K562 (cell line): ENCODE measurements around the gene COL11A2. TPM values are rescaled to one million over a fixed set of nuclear protein-coding genes. Genes with fewer than 3 reads are reported as not detected.

Experiments
- ATAC-seq: fragments of 200-7000 bp; cut with Tn5 transposase; 3 replicates; pipeline ENCODE4 v1.9.1; 2020; ENCODE audit warnings: moderate library complexity
- BruUV-seq: library from RNA; stranded (reverse); fragments of 400-500 nt; replicated peaks from 2 replicates; lab custom pipeline; 2021; lab: Mats Ljungman, UMichigan
- CTCF ChIA-PET: fragments of 300-600 bp; formaldehyde crosslinking; extraction: SDS; loops from one replicate; lab custom pipeline; 2021; ENCODE audit warnings: low intra/inter-chr PET ratio; lab: Yijun Ruan, JAX
- POLR2A ChIA-PET: fragments of 300-600, 350-650 bp; sonication (Branson Sonifier 250); formaldehyde crosslinking; extraction: SDS; loops from one replicate; lab custom pipeline; 2021; ENCODE audit warnings: antibody characterized with exemption, inconsistent platforms; lab: Yijun Ruan, JAX
- DNase-seq, 4 experiments: peaks; one replicate each; pipeline versions ENCODE4 v3.0.0 to v3.0.0-alpha.2; 2011 to 2018; ENCODE audit warnings: low spot score in 3 of 4, mixed read lengths in 3 of 4; ENCODE audit errors: extremely low read depth in 1 of 4
- FAIRE-seq: peaks from 2 replicates; lab custom pipeline; 2011; peaks lifted over from hg19 to GRCh38; lab: Jason Lieb, UNC
- H2AFZ ChIP-seq: 2 replicates; pipeline ENCODE4 v1.6.0; 2011; ENCODE audit warnings: low read depth, low read length, control low read depth, inconsistent platforms
- H3K27ac ChIP-seq: fragments of 200-600 bp; 3 replicates; pipeline ENCODE4 v1.8.0; 2011; ENCODE audit warnings: low read depth, mild to moderate bottlenecking, control low read depth, inconsistent platforms, low read length, moderate library complexity, mixed read lengths; ENCODE audit errors: extremely low read depth
- H3K27me3 ChIP-seq, 2 experiments: fragments of 300-600 bp in 1 of 2; 2 replicates in 1 of 2; 3 replicates in 1 of 2; pipeline versions ENCODE4 v1.6.0 to v1.8.0; 2011; ENCODE audit warnings: inconsistent platforms in 2 of 2, low read length in 2 of 2, mild to moderate bottlenecking in 1 of 2, mixed read lengths in 1 of 2, moderate library complexity in 1 of 2; ENCODE audit not compliant: control insufficient read depth in 2 of 2, insufficient read depth in 2 of 2
- H3K36me3 ChIP-seq: fragments of 300-600 bp; 3 replicates; pipeline ENCODE4 v1.8.0; 2011; ENCODE audit warnings: mild to moderate bottlenecking, low read length, inconsistent platforms; ENCODE audit not compliant: control insufficient read depth, insufficient read depth
- H3K4me1 ChIP-seq, 2 experiments: fragments of 200-600 bp in 1 of 2; replicated peaks in 1 of 2; 2 replicates in 1 of 2; 3 replicates in 1 of 2; pipeline versions ENCODE4 v1.5.1 to v1.8.0; 2011; ENCODE audit warnings: inconsistent platforms in 2 of 2, low read length in 2 of 2, mild to moderate bottlenecking in 1 of 2, mixed read lengths in 1 of 2, moderate library complexity in 1 of 2; ENCODE audit not compliant: control insufficient read depth in 2 of 2, insufficient read depth in 2 of 2
- H3K4me2 ChIP-seq: 2 replicates; pipeline ENCODE4 v1.6.1; 2011; ENCODE audit warnings: low read length, control low read depth, inconsistent platforms, mixed read lengths; ENCODE audit not compliant: insufficient read depth
- H3K4me3 ChIP-seq: fragments of 200-600 bp; sonication (generic), shearing (Covaris generic); 2 replicates; pipeline ENCODE4 v1.5.1; 2016; ENCODE audit warnings: control low read depth, inconsistent platforms
- H3K79me2 ChIP-seq: fragments of 200-600 bp; 3 replicates; pipeline ENCODE4 v1.8.0; 2011; ENCODE audit warnings: low read length, inconsistent platforms; ENCODE audit not compliant: control insufficient read depth, insufficient read depth
- H3K9ac ChIP-seq, 2 experiments: 2 replicates each; pipeline versions ENCODE4 v1.6.0 to v1.6.1; 2011; ENCODE audit warnings: low read depth in 2 of 2, low read length in 2 of 2, control low read depth in 1 of 2, inconsistent platforms in 1 of 2, mild to moderate bottlenecking in 1 of 2, mixed read lengths in 1 of 2; ENCODE audit not compliant: insufficient read depth in 1 of 2
- H3K9me1 ChIP-seq: one replicate; pipeline ENCODE4 v1.6.0; 2011; ENCODE audit warnings: inconsistent platforms, mild to moderate bottlenecking, low read length, moderate library complexity; ENCODE audit not compliant: control insufficient read depth, insufficient read depth
- H3K9me3 ChIP-seq: replicated peaks from 2 replicates; pipeline ENCODE4 v1.5.1; 2011; ENCODE audit warnings: low read depth, low read length, inconsistent platforms; ENCODE audit not compliant: control insufficient read depth, insufficient read depth
- H4K20me1 ChIP-seq: replicated peaks from 2 replicates; pipeline ENCODE4 v1.6.1; 2011; ENCODE audit warnings: low read length, inconsistent platforms, mixed read lengths; ENCODE audit not compliant: control insufficient read depth, insufficient read depth
- ARID3B ChIP-seq: fragments of 250-450 bp; sonication (Bioruptor Pico); IDR thresholded peaks from 2 replicates; pipeline ENCODE4 v1.4.0; 2020; ENCODE audit warnings: borderline replicate concordance
- CBFA2T3 ChIP-seq: fragments of 450-650 bp; IDR thresholded peaks from 2 replicates; pipeline ENCODE4 v1.6.1; 2017
- CCAR2 ChIP-seq: fragments of 200-400 bp; formaldehyde crosslinking; IDR thresholded peaks from 2 replicates; pipeline ENCODE4 v1.6.1; 2017; ENCODE audit warnings: mild to moderate bottlenecking, low read depth, low read length
- MAFK ChIP-seq: IDR thresholded peaks from 2 replicates; pipeline ENCODE4 v1.6.1; 2011; ENCODE audit warnings: low read length, improper control_type of control experiment
- PCBP1 ChIP-seq: fragments of 200-400 bp; formaldehyde crosslinking; IDR thresholded peaks from 2 replicates; pipeline ENCODE4 v1.6.1; 2018; ENCODE audit warnings: mild to moderate bottlenecking, low read depth, low read length; ENCODE audit not compliant: poor library complexity, severe bottlenecking
- RFX1 ChIP-seq: fragments of 450-650 bp; IDR thresholded peaks from 2 replicates; pipeline ENCODE4 v1.6.1; 2016; ENCODE audit warnings: mild to moderate bottlenecking, moderate library complexity
- SMARCC2 ChIP-seq: fragments of 450-650 bp; IDR thresholded peaks from 2 replicates; pipeline ENCODE4 v1.6.1; 2017; ENCODE audit warnings: antibody characterized with exemption, moderate library complexity, mild to moderate bottlenecking, low read depth
- SRSF9 ChIP-seq: fragments of 200-400 bp; formaldehyde crosslinking; IDR thresholded peaks from 2 replicates; pipeline ENCODE4 v1.6.1; 2017; ENCODE audit warnings: low read depth, low read length, borderline replicate concordance
- WGBS: fragments of 100-300 bp; shearing (Covaris generic); methylation state at CpG from one replicate; pipeline ENCODE4 v1.1.6; 2016; ENCODE audit warnings: low coverage, mixed read lengths; ENCODE audit not compliant: insufficient coverage; ENCODE audit errors: missing lambda C conversion rate; 5-methylcytosine and 5-hydroxymethylcytosine counted together
- in situ Hi-C: fragments of 300-500 bp; cut with MboI; formaldehyde crosslinking; loops from 4 replicates; pipeline ENCODE4 v1.15.0; 2018; ENCODE audit warnings: inconsistent platforms, mixed read lengths
- intact Hi-C: fragments of 100-400 bp; cut with micrococcal nuclease; formaldehyde crosslinking; loops from 2 replicates; pipeline ENCODE4 v1.14.2; 2022
- polyA plus RNA-seq, 8 experiments: library from polyadenylated mRNA; depleted of rRNA in 4 of 8; stranded (reverse) in 5 of 8; unstranded in 3 of 8; fragments of >200 nt; fragmentation: Nextera tagmentation in 2 of 8; fragmentation: Illumina TruSeq in 1 of 8; extraction: Ambion mirVana in 2 of 8; extraction: Trizol in 1 of 8; gene quantifications; 2 replicates each; pipeline versions ENCODE4 v1.2.1 to v1.2.3, GENCODE V29; 2011 to 2014; ENCODE audit warnings: inconsistent platforms in 1 of 8, missing spikeins in 1 of 8
- total RNA-seq, 7 experiments: library from RNA; depleted of rRNA in 6 of 7; stranded (reverse); fragments of >200 nt in 6 of 7; fragmentation: Illumina TruSeq in 2 of 7; extraction: Trizol in 2 of 7; gene quantifications; 2 replicates each; pipeline versions ENCODE4 v1.2.1 to v1.2.3, GENCODE V29; 2011 to 2021; ENCODE audit warnings: low replicate concordance in 1 of 7

COL11A2 gene
- total and polyA plus RNA-seq, 9 of the 15 experiments (the other 6 are each of a cell fraction or from before 2014, with no cell fraction given), result 0.04 to 0.35 (median 0.09) TPM; not detected in 1

- peaks cover 11% of the 10 kb centered on the region; the same call in 1 of the 2 replicates for H4K20me1 ChIP-seq
- H3K79me2 ChIP-seq, result peaks cover 50% of the 10 kb centered on the region
- peak overlapping the region; percentile 90 for H3K4me3 ChIP-seq
- H3K9me1 ChIP-seq, result peaks cover 3% of the 10 kb centered on the region
- peak overlapping the region; percentile 96 for H3K9ac ChIP-seq
- H3K9me3 ChIP-seq, result no peaks in the 10 kb centered on the region
- intact Hi-C loops, result no loop called here
- in situ Hi-C loops, result no loop called here
- H3K27ac ChIP-seq, result peak overlapping the region; percentile 95
- H3K4me1 ChIP-seq, result peaks cover 39 to 65% of the 10 kb centered on the region in 2 experiments
- FAIRE-seq (no peak), DNase-seq (no peak)
- H2AFZ ChIP-seq, result 0 out of 2 replicates have a peak overlapping the region, but pooled peaks have one; percentile 13
- H3K36me3 ChIP-seq, result peaks cover 53% of the 10 kb centered on the region
- POLR2A ChIA-PET, result no interaction called here
- TF ChIP-seq CCAR2 (no peak), PCBP1 (peak; percentile 47), ARID3B (CRISPR knock-in tag) (no peak), RFX1 (peak; percentile 65; the same call in 1 of the 2 replicates), CBFA2T3 (no peak), SMARCC2 (no peak), MAFK (no peak), SRSF9 (no peak)
- TF ChIP-seq, all 486 proteins: peak for 2
- H3K27me3 ChIP-seq, result no peaks in the 10 kb centered on the region
- peak overlapping the region; percentile 87 for H3K4me2 ChIP-seq
- WGBS, result 65% methylated on average over 7 of the region's 20 CpGs
- no TSS peak for BruUV-seq
- CTCF ChIA-PET, result no interaction called here
- no peak for ATAC-seq
Observed at GRCh38 chr6:33206864-33207551, 14.7 kb upstream of the COL11A2 start.
